ENCODE data around the gene DTX3. TPM values are rescaled to one million over a fixed set of nuclear protein-coding genes. Genes with fewer than 3 reads are reported as not detected.
"Not testable (repeated sequence)": the region's sequence is repeated elsewhere in the genome, so short reads cannot be mapped to it uniquely, and the experiment has no call there.

Gene DTX3
- total RNA-seq, 3 donors from 2014 or later: 3.0 to 35.1 (median 25.9) TPM

DNA sequence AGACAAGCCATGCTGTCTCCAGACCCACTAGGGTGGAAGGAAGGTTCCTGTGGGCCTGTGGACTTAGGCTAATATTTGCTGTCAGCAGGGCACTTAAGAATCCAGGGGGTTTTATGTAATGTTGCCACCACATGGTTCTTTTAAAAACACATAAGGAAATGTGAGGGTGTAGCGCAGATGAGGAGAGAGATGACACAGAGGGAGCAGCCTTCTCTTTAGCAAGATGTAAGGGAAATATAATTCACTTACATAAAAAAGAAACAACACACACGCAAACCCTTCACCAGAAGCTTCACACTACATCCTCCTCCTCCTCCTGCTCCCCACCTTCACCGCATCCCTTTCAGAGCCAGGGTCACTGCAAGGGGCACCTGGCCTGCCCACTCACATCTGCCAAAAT is 18.5 kb upstream of the DTX3 start:
- H3K9me3 ChIP-seq: no peaks in the 10 kb centered on the region
- intact Hi-C loops (cut with DNase I; ENCODE audit: low total_unique reads): no loop called here
- no peak for DNase-seq (ENCODE audit: low spot score in 2 of 2)
- no peak for TF ChIP-seq POLR2AphosphoS5 (IDR thresholded peaks at IDR 0.05)
- no peaks in the 10 kb centered on the region for H3K27me3 ChIP-seq
- no peak overlapping the region for H3K4me3 ChIP-seq
- peaks cover 0 to 4% of the 10 kb centered on the region in 2 donors for H3K4me1 ChIP-seq
- no peak overlapping the region for H3K27ac ChIP-seq
- no peaks in the 10 kb centered on the region for H3K36me3 ChIP-seq

DNA sequence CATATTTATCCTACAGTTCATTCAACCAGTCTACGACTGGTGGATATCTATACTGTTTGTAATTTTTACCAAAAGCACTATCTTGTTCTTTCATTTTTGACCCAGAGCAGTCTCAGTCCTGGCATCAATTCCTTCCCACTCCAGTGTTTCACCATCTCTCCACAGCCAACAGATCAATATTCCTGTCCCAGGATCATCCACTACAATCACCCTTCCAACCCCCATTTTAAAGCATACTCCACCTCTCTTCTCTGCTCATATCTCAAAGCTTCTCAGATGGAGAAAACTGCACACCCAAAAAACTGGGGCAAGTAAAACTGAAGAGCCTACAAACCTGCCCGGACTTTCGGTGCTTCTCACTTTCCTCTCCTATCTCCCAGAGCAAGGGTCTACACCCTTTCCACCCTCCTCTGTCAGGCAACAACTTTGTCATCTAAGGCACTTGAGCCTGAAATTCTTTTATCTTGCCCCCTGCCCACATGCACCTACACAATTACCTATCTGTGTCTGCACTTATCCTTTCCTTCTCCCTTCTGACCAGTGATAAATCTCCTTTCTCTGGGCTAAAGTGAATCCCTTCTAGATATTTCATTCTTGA is 17.7 kb upstream of the DTX3 start:
- intact Hi-C loops (cut with DNase I; ENCODE audit: low total_unique reads): no loop called here
- no peaks in the 10 kb centered on the region for H3K9me3 ChIP-seq

DNA sequence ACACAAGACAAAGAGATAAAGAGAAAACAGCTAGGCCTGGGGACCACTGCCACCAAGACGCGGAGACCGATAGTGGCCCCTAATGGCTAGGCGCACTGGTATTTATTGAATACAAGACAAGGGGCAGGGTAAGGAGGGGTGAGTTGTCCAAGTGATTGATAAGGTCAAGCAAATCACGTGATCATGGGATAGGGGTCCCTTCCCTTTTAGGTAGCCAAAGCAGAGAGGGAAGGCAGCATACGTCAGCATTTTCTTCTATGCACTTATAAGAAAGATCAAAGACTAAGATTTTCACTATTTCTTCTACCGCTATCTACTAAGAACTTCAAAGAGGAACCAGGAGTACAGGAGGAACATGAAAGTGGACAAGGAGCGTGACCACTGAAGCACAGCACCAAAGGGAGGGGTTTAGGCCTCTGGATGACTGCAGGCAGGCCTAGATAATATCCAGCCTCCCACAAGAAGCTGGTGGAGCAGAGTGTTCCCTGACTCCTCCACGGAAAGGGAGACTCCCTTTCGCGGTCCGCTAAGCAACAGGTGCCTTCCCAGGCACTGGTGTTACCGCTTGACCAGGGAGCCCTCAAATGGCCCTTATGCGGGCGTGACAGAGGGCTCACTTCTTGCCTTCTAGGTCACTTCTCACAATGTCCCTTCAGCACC is 15.5 kb upstream of the DTX3 start:
- H3K9me3 ChIP-seq; DNase-seq (ENCODE audit: low spot score in 2 of 2); H3K27me3 ChIP-seq; intact Hi-C loops (cut with DNase I; ENCODE audit: low total_unique reads); H3K27ac ChIP-seq; H3K36me3 ChIP-seq; H3K4me3 ChIP-seq: not testable (repeated sequence)
- H3K4me1 ChIP-seq: peaks cover 0 to 10% of the 10 kb centered on the region in 2 donors

More for the DNA sequence above, 17.7 kb upstream of the DTX3 start:
- TF ChIP-seq POLR2AphosphoS5 (IDR thresholded peaks at IDR 0.05): no peak
- no peak for TF ChIP-seq POLR2A (IDR thresholded peaks at IDR 0.05)
- DNase-seq (ENCODE audit: low spot score in 2 of 2): no peak
- Histone ChIP-seq H3K4me3 (no peak overlapping the region), H3K27ac (no peak overlapping the region), H3K27me3 (no peaks in the 10 kb centered on the region), H3K36me3 (no peaks in the 10 kb centered on the region), H3K4me1 (peaks cover 0 to 8% of the 10 kb centered on the region in 2 donors)

DNA sequence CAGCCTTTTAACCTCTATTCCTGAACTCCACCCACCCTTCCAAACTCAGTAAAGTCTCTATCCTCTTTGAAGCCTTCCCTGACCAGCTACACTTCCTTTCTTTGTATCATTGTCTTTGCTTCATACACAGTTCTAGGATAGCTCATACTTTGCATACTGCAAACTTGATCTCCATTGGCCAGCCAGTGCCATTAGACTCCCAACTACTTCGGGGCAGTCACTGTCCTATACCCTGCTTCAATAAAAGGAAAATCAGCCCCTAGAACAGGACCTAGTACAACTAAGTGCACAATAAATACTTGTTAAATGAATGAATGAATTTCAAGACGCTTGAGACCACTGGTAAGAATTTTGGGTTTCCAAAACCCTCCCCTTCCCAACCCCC is 14.2 kb upstream of the DTX3 start:
- Histone ChIP-seq H3K27ac (peak overlapping the region; percentile 82 to 87), H3K9me3 (no peaks in the 10 kb centered on the region), H3K4me3 (peak overlapping the region; percentile 75 to 99 (median 96)), H3K36me3 (no peaks in the 10 kb centered on the region), H3K27me3 (no peaks in the 10 kb centered on the region), H3K4me1 (peaks cover 0 to 10% of the 10 kb centered on the region in 2 donors)
- TF ChIP-seq, protein P1, sequence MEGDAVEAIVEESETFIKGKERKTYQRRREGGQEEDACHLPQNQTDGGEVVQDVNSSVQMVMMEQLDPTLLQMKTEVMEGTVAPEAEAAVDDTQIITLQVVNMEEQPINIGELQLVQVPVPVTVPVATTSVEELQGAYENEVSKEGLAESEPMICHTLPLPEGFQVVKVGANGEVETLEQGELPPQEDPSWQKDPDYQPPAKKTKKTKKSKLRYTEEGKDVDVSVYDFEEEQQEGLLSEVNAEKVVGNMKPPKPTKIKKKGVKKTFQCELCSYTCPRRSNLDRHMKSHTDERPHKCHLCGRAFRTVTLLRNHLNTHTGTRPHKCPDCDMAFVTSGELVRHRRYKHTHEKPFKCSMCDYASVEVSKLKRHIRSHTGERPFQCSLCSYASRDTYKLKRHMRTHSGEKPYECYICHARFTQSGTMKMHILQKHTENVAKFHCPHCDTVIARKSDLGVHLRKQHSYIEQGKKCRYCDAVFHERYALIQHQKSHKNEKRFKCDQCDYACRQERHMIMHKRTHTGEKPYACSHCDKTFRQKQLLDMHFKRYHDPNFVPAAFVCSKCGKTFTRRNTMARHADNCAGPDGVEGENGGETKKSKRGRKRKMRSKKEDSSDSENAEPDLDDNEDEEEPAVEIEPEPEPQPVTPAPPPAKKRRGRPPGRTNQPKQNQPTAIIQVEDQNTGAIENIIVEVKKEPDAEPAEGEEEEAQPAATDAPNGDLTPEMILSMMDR (IDR thresholded peaks at IDR 0.05): no peak
- TF ChIP-seq POLR2A (IDR thresholded peaks at IDR 0.05) (no peak), POLR2AphosphoS5 (IDR thresholded peaks at IDR 0.05) (no peak)
- DNase-seq (ENCODE audit: low spot score in 2 of 2): no peak
- intact Hi-C loops (cut with DNase I; ENCODE audit: low total_unique reads): no loop called here

DNA sequence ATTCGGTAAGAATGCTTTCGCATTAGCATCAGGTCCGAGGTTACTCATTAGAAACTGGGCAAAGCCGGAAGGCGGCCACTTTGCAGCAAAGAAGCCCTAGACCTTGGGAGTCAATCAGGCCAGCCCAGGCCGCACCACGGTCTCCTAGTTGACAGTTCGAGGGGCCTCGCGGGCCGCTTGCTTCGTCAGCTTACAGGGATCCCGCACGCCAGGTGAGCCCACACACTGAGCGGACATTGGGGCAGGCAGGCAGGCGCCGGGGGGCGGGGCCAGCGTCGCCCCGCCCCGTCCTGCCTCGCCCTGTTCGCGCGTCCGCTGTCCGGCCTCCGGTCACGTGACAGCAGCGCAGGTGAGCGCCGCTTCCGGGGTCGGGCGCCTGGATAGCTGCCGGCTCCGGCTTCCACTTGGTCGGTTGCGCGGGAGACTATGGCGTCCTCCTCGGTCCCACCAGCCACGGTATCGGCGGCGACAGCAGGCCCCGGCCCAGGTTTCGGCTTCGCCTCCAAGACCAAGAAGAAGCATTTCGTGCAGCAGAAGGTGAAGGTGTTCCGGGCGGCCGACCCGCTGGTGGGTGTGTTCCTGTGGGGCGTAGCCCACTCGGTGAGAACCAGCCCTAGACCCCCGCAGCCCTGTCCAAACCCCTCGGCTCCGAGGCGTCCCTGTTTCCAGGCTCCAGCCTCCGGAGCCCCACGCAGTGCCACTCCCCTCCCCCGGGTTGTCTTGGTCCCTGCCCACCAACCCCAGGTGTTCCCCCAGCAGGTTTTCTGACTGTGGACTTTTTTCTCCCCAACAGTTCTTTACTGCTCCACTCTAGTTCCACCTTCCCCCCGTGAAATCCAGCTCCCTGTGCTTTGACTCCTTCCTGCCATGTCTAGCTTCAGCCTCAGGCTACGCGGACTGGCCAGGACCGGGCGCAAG is 13.5 kb upstream of the DTX3 start, which contains the start of gene PIP4K2C:
PIP4K2C (plus strand) TSS at position 329 of the 918 bp plus-strand sequence; CDS start at position 427, 98 bp downstream.
- Histone ChIP-seq H3K4me3 (peak within 1 kb of the TSS; percentile 75 to 99 (median 96)), H3K9me3 (no peaks in the 10 kb centered on the region), H3K36me3 (no peaks in the 10 kb centered on the region), H3K4me1 (peaks cover 0 to 10% of the 10 kb centered on the region in 2 donors), H3K27ac (peak within 1 kb of the TSS; percentile 82 to 87), H3K27me3 (no peaks in the 10 kb centered on the region)
- DNase-seq (ENCODE audit: low spot score in 2 of 2): peak; percentile 85 to 88
- intact Hi-C loops (cut with DNase I; ENCODE audit: low total_unique reads): no loop called here
- TF ChIP-seq, protein P1 (IDR thresholded peaks at IDR 0.05): no peak
- TF ChIP-seq POLR2A (IDR thresholded peaks at IDR 0.05): peak; percentile 27
- peak in 2 of 3 donors; percentile 44 to 58 for TF ChIP-seq POLR2AphosphoS5 (IDR thresholded peaks at IDR 0.05)

DNA sequence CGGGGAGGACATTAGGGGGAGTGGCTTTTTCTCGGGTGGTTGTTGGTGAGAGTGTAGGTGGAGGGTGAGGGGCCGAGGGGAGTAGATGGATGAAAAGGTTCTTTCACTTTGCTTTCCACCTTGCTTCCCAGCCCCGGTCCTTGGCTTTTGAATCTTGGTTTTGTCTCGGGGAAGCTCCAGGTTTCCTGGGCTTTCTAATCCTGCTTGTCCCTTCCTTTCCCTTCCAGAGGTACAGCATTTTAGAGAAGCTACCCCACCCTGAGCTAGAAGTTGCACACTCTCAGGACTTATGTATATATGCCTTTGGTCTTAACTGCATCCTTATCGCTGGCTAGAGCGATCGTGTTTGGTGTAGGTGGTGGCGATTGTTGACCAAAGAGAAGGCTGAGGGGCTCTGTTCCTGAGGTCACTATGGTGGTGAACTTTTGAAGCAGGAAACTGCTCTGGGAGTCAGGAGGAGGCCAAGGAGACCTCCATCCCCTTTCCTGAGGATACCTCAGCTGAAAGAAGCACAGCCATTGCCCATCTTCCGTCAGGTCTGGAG is 12.8 kb upstream of the DTX3 start:
- H3K27me3 ChIP-seq: no peaks in the 10 kb centered on the region
- peak overlapping the region; percentile 75 to 99 (median 96) for H3K4me3 ChIP-seq
- intact Hi-C loops (cut with DNase I; ENCODE audit: low total_unique reads): no loop called here
- H3K36me3 ChIP-seq: no peaks in the 10 kb centered on the region
- no peak for DNase-seq (ENCODE audit: low spot score in 2 of 2)
- H3K4me1 ChIP-seq: peaks cover 0 to 10% of the 10 kb centered on the region in 2 donors
- peak overlapping the region; percentile 82 to 87 for H3K27ac ChIP-seq
- no peaks in the 10 kb centered on the region for H3K9me3 ChIP-seq
- TF ChIP-seq POLR2A (IDR thresholded peaks at IDR 0.05) (no peak), POLR2AphosphoS5 (IDR thresholded peaks at IDR 0.05) (no peak)
- TF ChIP-seq, protein P1 (IDR thresholded peaks at IDR 0.05): no peak

Data from breast epithelium (tissue), 4 donors.